Measurements from ENCODE around the gene TRIM31.

TRIM31 gene

DNA sequence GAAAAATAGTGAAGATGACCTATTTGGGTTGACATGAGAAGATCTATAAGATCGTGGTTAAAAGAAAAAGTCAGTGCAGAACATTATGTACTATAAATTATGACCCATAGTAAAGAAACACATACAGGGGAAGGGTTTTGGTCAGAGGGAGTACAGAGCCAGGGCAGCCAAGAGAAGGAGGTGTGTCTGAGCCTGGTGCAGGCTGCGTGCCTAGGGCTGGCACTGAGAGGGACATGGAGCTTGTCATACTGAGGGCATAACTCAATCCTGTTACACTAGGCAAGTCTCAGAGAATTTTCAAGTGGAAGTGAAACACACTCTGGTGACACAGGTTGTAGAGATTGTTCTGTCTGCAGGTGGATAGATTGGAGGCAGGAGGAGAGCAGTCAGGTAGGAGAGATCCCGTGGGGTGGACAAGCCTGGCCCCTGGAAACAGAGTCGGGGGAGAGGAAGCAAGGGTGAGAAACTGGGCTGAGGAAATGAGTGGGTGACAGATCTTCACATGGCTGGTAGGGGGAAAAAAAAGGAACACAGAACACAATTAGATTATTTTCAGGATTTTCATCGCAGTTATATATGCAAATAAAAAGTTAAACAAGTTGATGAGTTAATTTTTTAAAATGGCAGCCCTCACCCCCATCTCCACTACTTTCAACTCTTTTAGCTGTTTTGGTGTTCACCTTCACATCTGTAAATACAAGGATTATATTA is 18.8 kb downstream of the TRIM31 start:
- Histone ChIP-seq H2BK5ac (ENCODE audit: low read depth, low read length, poor library complexity) (no peak overlapping the region), H3K4me2 (ENCODE audit: low read length) (no peak overlapping the region), H3K18ac (ENCODE audit: low read length) (no peak overlapping the region), H3K23ac (ENCODE audit: low read length) (no peak overlapping the region), H4K8ac (ENCODE audit: low read depth, low read length) (no peak overlapping the region), H4K12ac (ENCODE audit: low read depth, low read length) (no peak overlapping the region), H3K9me3 (ENCODE audit: insufficient read depth, low read depth, low read length) (no peaks in the 10 kb centered on the region), H2BK12ac (ENCODE audit: low read length) (no peak overlapping the region), H2AFZ (ENCODE audit: insufficient read depth, low read length, poor library complexity) (no peak overlapping the region), H2AK5ac (ENCODE audit: low read length) (no peak overlapping the region), H3K4me1 (ENCODE audit: control insufficient read depth in 1 of 2, insufficient read depth in 2 of 2, low read length in 2 of 2) (no peaks in the 10 kb centered on the region), H3K36me3 (ENCODE audit: control insufficient read depth in 1 of 2, insufficient read depth in 2 of 2, low read length in 2 of 2) (no peaks in the 10 kb centered on the region), H4K91ac (ENCODE audit: low read depth, low read length) (no peak overlapping the region), H3K27ac (ENCODE audit: low read depth, low read length) (no peak overlapping the region), H3K4ac (ENCODE audit: low read depth, low read length) (no peak overlapping the region), H3K79me1 (ENCODE audit: low read length) (no peaks in the 10 kb centered on the region), H3K79me2 (ENCODE audit: control insufficient read depth, insufficient read depth, low read length, poor library complexity) (no peaks in the 10 kb centered on the region), H3K4me3 (ENCODE audit: low read depth, low read length) (no peak overlapping the region), H3K9ac (ENCODE audit: low read length) (no peak overlapping the region), H3K14ac (ENCODE audit: low read length) (no peak overlapping the region), H2BK120ac (ENCODE audit: insufficient read depth, low read length, poor library complexity) (no peak overlapping the region), H3K27me3 (ENCODE audit: insufficient read depth, low read length) (no peaks in the 10 kb centered on the region)
- WGBS (ENCODE audit: extremely low coverage, insufficient coverage, insufficient read length) = no CpG with 5 or more reads among the region's 5 CpGs
- DNase-seq = no peak

DNA sequence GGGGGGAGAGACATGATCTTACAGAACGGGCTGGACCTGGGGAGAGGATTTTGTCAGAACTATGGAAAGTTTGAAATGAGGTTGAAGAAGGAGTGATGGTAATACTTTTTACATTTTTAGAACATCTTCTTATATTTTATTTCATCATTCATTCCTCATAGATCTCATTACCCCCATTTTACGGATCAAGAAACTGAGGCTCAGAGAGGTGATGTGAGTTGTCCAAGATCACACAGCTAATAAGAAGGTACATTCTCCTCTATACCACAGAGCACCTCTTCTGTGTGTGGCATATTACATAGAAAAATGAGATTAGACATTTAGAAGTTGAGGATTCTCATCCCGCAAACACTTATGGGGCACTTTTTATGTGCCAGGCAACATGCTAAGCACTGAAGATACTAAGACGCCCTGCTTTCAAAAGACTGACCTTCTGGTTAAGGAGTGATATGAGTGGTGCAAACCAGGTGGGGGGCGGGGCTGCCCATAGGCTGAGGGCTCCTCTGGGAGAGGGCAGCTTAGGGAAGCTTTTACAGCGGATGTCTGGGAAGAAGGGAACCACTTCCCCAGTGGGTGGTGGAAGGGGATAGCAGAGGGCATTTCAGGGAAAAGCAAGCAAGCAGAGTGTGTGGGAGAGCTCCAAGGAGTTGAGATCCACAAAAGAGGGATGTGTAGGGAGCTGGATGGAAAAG is 19.9 kb downstream of the TRIM31 start:
- Histone ChIP-seq H3K4ac (ENCODE audit: low read depth, low read length) (no peak overlapping the region), H2AK5ac (ENCODE audit: low read length) (no peak overlapping the region), H3K27me3 (ENCODE audit: insufficient read depth, low read length) (no peaks in the 10 kb centered on the region), H3K18ac (ENCODE audit: low read length) (no peak overlapping the region), H4K12ac (ENCODE audit: low read depth, low read length) (no peak overlapping the region), H3K4me1 (ENCODE audit: control insufficient read depth in 1 of 2, insufficient read depth in 2 of 2, low read length in 2 of 2) (no peaks in the 10 kb centered on the region), H3K9me3 (ENCODE audit: insufficient read depth, low read depth, low read length) (no peaks in the 10 kb centered on the region), H3K36me3 (ENCODE audit: control insufficient read depth in 1 of 2, insufficient read depth in 2 of 2, low read length in 2 of 2) (no peaks in the 10 kb centered on the region), H4K8ac (ENCODE audit: low read depth, low read length) (no peak overlapping the region), H2BK120ac (ENCODE audit: insufficient read depth, low read length, poor library complexity) (no peak overlapping the region), H2BK12ac (ENCODE audit: low read length) (no peak overlapping the region), H2AFZ (ENCODE audit: insufficient read depth, low read length, poor library complexity) (no peak overlapping the region), H3K9ac (ENCODE audit: low read length) (no peak overlapping the region), H3K4me2 (ENCODE audit: low read length) (no peak overlapping the region), H3K14ac (ENCODE audit: low read length) (no peak overlapping the region), H3K23ac (ENCODE audit: low read length) (no peak overlapping the region), H4K91ac (ENCODE audit: low read depth, low read length) (no peak overlapping the region), H3K4me3 (ENCODE audit: low read depth, low read length) (no peak overlapping the region), H2BK5ac (ENCODE audit: low read depth, low read length, poor library complexity) (no peak overlapping the region), H3K79me2 (ENCODE audit: control insufficient read depth, insufficient read depth, low read length, poor library complexity) (no peaks in the 10 kb centered on the region), H3K27ac (ENCODE audit: low read depth, low read length) (no peak overlapping the region), H3K79me1 (ENCODE audit: low read length) (no peaks in the 10 kb centered on the region)
- WGBS (ENCODE audit: extremely low coverage, insufficient coverage, insufficient read length) = no CpG with 5 or more reads among the region's 6 CpGs
- DNase-seq = no peak

GRCh38 chr6:30091577-30092381 is 21.1 kb downstream of the TRIM31 start:
- no CpG with 5 or more reads among the region's 11 CpGs for WGBS (ENCODE audit: extremely low coverage, insufficient coverage, insufficient read length)
- no peak overlapping the region for H2AK5ac ChIP-seq (ENCODE audit: low read length)
- no peak overlapping the region for H4K8ac ChIP-seq (ENCODE audit: low read depth, low read length)
- H3K4me1 ChIP-seq (ENCODE audit: control insufficient read depth in 1 of 2, insufficient read depth in 2 of 2, low read length in 2 of 2) = no peaks in the 10 kb centered on the region
- no peak overlapping the region for H3K23ac ChIP-seq (ENCODE audit: low read length)
- H4K91ac ChIP-seq (ENCODE audit: low read depth, low read length) = no peak overlapping the region
- H3K27me3 ChIP-seq (ENCODE audit: insufficient read depth, low read length) = no peaks in the 10 kb centered on the region
- H3K9ac ChIP-seq (ENCODE audit: low read length) = no peak overlapping the region
- H3K4me3 ChIP-seq (ENCODE audit: low read depth, low read length) = no peak overlapping the region
- no peaks in the 10 kb centered on the region for H3K9me3 ChIP-seq (ENCODE audit: insufficient read depth, low read depth, low read length)
- H3K4ac ChIP-seq (ENCODE audit: low read depth, low read length) = no peak overlapping the region
- H2AFZ ChIP-seq (ENCODE audit: insufficient read depth, low read length, poor library complexity) = no peak overlapping the region
- no peak overlapping the region for H2BK12ac ChIP-seq (ENCODE audit: low read length)
- no peak overlapping the region for H3K14ac ChIP-seq (ENCODE audit: low read length)
- H2BK5ac ChIP-seq (ENCODE audit: low read depth, low read length, poor library complexity) = no peak overlapping the region
- no peak overlapping the region for H3K4me2 ChIP-seq (ENCODE audit: low read length)
- H3K27ac ChIP-seq (ENCODE audit: low read depth, low read length) = no peak overlapping the region
- no peaks in the 10 kb centered on the region for H3K79me1 ChIP-seq (ENCODE audit: low read length)
- no peaks in the 10 kb centered on the region for H3K36me3 ChIP-seq (ENCODE audit: control insufficient read depth in 1 of 2, insufficient read depth in 2 of 2, low read length in 2 of 2)
- H3K79me2 ChIP-seq (ENCODE audit: control insufficient read depth, insufficient read depth, low read length, poor library complexity) = no peaks in the 10 kb centered on the region
- no peak overlapping the region for H3K18ac ChIP-seq (ENCODE audit: low read length)
- peak; percentile 73 to 78 for DNase-seq
- no peak overlapping the region for H4K12ac ChIP-seq (ENCODE audit: low read depth, low read length)
- no peak overlapping the region for H2BK120ac ChIP-seq (ENCODE audit: insufficient read depth, low read length, poor library complexity)

DNA sequence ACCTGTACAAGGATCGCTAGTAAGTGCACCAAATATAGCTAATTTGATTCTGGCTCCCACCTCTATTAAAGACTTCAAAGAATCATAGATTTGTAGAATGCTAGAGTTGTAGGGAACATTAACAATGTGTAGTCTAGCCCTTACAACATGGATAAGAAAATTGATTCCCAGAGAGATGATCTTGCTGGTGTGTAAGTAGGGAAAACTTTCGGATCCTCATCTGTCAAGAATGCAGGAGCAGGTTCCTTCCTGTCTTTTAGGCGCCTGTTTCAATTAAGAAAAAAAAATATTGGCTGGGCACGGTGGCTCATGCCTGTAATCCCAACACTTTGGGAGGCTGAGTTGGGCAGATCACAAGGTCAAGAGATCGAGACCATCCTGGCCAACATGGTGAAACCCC is 25.0 kb downstream of the TRIM31 start:
- no peak overlapping the region for H2AFZ ChIP-seq (ENCODE audit: insufficient read depth, low read length, poor library complexity)
- no peaks in the 10 kb centered on the region for H3K79me2 ChIP-seq (ENCODE audit: control insufficient read depth, insufficient read depth, low read length, poor library complexity)
- no peaks in the 10 kb centered on the region for H3K79me1 ChIP-seq (ENCODE audit: low read length)
- no peak overlapping the region for H3K4me2 ChIP-seq (ENCODE audit: low read length)
- H3K9ac ChIP-seq (ENCODE audit: low read length) = no peak overlapping the region
- H3K18ac ChIP-seq (ENCODE audit: low read length) = no peak overlapping the region
- no peak overlapping the region for H3K4ac ChIP-seq (ENCODE audit: low read depth, low read length)
- no peak overlapping the region for H2AK5ac ChIP-seq (ENCODE audit: low read length)
- H3K27me3 ChIP-seq (ENCODE audit: insufficient read depth, low read length) = no peaks in the 10 kb centered on the region
- H3K23ac ChIP-seq (ENCODE audit: low read length) = no peak overlapping the region
- H3K9me3 ChIP-seq (ENCODE audit: insufficient read depth, low read depth, low read length) = no peaks in the 10 kb centered on the region
- H3K36me3 ChIP-seq (ENCODE audit: control insufficient read depth in 1 of 2, insufficient read depth in 2 of 2, low read length in 2 of 2) = no peaks in the 10 kb centered on the region
- WGBS (ENCODE audit: extremely low coverage, insufficient coverage, insufficient read length) = no CpG with 5 or more reads among the region's 5 CpGs
- H3K4me3 ChIP-seq (ENCODE audit: low read depth, low read length) = no peak overlapping the region
- no peak overlapping the region for H4K8ac ChIP-seq (ENCODE audit: low read depth, low read length)
- H2BK120ac ChIP-seq (ENCODE audit: insufficient read depth, low read length, poor library complexity) = no peak overlapping the region
- no peaks in the 10 kb centered on the region for H3K4me1 ChIP-seq (ENCODE audit: control insufficient read depth in 1 of 2, insufficient read depth in 2 of 2, low read length in 2 of 2)
- no peak overlapping the region for H2BK5ac ChIP-seq (ENCODE audit: low read depth, low read length, poor library complexity)
- no peak overlapping the region for H2BK12ac ChIP-seq (ENCODE audit: low read length)
- no peak overlapping the region for H3K27ac ChIP-seq (ENCODE audit: low read depth, low read length)
- DNase-seq = no peak
- no peak overlapping the region for H4K91ac ChIP-seq (ENCODE audit: low read depth, low read length)
- H4K12ac ChIP-seq (ENCODE audit: low read depth, low read length) = no peak overlapping the region
- H3K14ac ChIP-seq (ENCODE audit: low read length) = no peak overlapping the region

Measured in trophoblast cell (in vitro differentiated cells and primary cell).